ENCODE results near the gene CAMK1D.

Gene CAMK1D

DNA sequence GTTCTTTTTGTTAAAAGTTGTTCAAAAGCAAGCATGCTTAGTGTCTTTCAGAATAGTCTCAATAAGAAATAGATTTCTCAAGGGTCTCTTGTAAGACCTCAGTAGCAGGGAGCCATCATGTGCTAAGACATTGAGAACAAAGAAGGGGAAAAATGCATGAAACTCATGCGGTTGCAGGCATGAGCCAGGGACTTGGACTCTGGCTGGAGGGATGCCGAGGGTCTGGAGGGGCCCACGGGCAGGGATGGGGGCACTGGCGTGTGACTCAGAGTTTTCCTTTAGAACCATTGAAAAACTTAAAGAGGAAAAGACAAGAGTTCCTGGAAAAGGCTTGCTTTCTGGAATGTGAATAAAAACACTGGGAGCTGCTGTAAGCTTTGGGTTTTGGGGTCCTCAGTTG is 398.8 kb downstream of the CAMK1D start:
- H3K79me2 ChIP-seq (ENCODE audit: insufficient read depth, low read depth), result no peaks in the 10 kb centered on the region
- no peak overlapping the region for H2AFZ ChIP-seq (ENCODE audit: low read depth)
- H3K9ac ChIP-seq, result no peak overlapping the region
- no peaks in the 10 kb centered on the region for H3K36me3 ChIP-seq (ENCODE audit: insufficient read depth)
- no peaks in the 10 kb centered on the region for H4K20me1 ChIP-seq (ENCODE audit: insufficient read depth)
- TF ChIP-seq, protein P1, sequence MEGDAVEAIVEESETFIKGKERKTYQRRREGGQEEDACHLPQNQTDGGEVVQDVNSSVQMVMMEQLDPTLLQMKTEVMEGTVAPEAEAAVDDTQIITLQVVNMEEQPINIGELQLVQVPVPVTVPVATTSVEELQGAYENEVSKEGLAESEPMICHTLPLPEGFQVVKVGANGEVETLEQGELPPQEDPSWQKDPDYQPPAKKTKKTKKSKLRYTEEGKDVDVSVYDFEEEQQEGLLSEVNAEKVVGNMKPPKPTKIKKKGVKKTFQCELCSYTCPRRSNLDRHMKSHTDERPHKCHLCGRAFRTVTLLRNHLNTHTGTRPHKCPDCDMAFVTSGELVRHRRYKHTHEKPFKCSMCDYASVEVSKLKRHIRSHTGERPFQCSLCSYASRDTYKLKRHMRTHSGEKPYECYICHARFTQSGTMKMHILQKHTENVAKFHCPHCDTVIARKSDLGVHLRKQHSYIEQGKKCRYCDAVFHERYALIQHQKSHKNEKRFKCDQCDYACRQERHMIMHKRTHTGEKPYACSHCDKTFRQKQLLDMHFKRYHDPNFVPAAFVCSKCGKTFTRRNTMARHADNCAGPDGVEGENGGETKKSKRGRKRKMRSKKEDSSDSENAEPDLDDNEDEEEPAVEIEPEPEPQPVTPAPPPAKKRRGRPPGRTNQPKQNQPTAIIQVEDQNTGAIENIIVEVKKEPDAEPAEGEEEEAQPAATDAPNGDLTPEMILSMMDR (conservative IDR thresholded peaks at IDR 0.05; ENCODE audit: low read depth, low read length), result no peak
- H3K4me3 ChIP-seq (IDR thresholded peaks at IDR 0.05; ENCODE audit: insufficient read depth, low read depth, low read length), result no peak overlapping the region
- H3K4me2 ChIP-seq, result no peak overlapping the region
- H3K27me3 ChIP-seq (ENCODE audit: insufficient read depth, low read depth), result no peaks in the 10 kb centered on the region
- H3K27ac ChIP-seq, result no peak overlapping the region
- no peaks in the 10 kb centered on the region for H3K4me1 ChIP-seq (ENCODE audit: low read depth, poor library complexity, severe bottlenecking)

DNA sequence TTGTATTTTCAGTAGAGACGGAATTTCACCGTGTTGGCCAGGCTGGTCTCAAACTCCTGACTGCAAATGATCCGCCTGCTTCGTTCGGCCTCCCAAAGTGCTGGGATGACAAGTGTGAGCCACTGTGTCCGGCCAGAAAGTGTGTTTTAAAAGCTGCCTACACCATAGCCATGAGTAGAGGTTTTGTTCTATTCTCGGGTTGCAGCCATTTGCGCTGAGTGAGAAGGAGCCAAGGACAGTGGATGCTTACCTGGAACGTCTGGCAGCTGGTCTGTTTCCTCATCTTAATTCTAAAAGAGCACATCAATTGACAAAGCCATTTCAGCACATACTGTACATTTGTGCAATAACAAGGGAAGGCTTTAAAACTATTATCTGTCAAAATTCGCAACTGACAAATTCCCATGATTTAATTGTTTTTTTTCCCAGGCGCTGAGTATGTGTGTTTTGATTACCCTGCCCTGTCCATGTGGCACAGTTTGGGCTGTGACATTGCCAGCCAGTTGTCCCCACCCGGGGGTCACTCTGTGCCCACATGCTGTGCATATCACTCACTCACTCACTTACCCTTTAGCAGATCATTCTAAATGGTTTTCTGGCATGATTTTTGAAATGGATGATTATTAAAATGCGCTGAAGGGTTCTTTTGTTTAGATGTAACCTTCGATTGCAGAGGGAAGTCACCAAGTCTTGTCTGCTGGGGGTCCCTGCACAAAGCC is 400.6 kb downstream of the CAMK1D start:
- Histone ChIP-seq H3K36me3 (ENCODE audit: insufficient read depth) (no peaks in the 10 kb centered on the region), H3K4me3 (IDR thresholded peaks at IDR 0.05; ENCODE audit: insufficient read depth, low read depth, low read length) (no peak overlapping the region), H3K4me2 (no peak overlapping the region), H4K20me1 (ENCODE audit: insufficient read depth) (no peaks in the 10 kb centered on the region), H3K79me2 (ENCODE audit: insufficient read depth, low read depth) (no peaks in the 10 kb centered on the region), H3K27me3 (ENCODE audit: insufficient read depth, low read depth) (no peaks in the 10 kb centered on the region), H2AFZ (ENCODE audit: low read depth) (no peak overlapping the region), H3K27ac (no peak overlapping the region), H3K9ac (no peak overlapping the region), H3K4me1 (ENCODE audit: low read depth, poor library complexity, severe bottlenecking) (no peaks in the 10 kb centered on the region)
- TF ChIP-seq, protein P1 (conservative IDR thresholded peaks at IDR 0.05; ENCODE audit: low read depth, low read length), result no peak

DNA sequence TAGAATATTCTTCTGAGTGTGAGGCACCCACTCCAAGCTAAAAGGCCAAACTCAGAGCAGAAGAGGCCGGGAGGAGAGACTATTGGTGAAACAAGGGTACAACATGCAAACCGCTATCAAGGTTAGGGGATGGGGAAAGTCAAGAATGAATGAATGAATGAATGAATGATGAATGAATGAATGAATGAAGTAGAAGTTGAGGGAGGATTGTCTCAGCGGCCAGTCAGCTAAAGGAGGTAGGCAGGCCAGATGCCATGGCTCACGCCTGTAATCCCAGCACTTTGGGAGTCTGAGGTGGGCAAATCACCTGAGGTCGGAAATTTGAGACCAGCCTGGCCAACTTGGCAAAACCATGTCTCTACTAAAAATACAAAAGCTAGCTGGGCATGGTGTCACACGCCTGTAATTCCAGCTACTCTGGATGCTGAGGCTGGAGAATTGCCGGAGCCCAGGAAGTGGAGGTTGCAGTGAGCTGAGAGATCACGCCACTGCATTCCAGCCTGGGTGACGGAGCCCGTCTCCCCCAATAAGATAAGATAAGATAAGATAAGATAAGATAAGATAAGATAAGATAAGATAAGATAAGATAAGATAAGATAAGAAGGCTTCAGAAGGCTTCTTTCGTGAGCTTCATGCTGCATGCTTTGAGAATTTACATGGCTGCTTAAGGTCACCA is 401.3 kb downstream of the CAMK1D start:
- H3K79me2 ChIP-seq (ENCODE audit: insufficient read depth, low read depth), result no peaks in the 10 kb centered on the region
- no peaks in the 10 kb centered on the region for H4K20me1 ChIP-seq (ENCODE audit: insufficient read depth)
- no peak overlapping the region for H3K9ac ChIP-seq
- TF ChIP-seq, protein P1 (conservative IDR thresholded peaks at IDR 0.05; ENCODE audit: low read depth, low read length), result no peak
- H3K27me3 ChIP-seq (ENCODE audit: insufficient read depth, low read depth), result no peaks in the 10 kb centered on the region
- H3K4me1 ChIP-seq (ENCODE audit: low read depth, poor library complexity, severe bottlenecking), result no peaks in the 10 kb centered on the region
- H2AFZ ChIP-seq (ENCODE audit: low read depth), result no peak overlapping the region
- H3K36me3 ChIP-seq (ENCODE audit: insufficient read depth), result no peaks in the 10 kb centered on the region
- H3K4me3 ChIP-seq (IDR thresholded peaks at IDR 0.05; ENCODE audit: insufficient read depth, low read depth, low read length), result no peak overlapping the region
- H3K4me2 ChIP-seq, result no peak overlapping the region
- H3K27ac ChIP-seq, result no peak overlapping the region

DNA sequence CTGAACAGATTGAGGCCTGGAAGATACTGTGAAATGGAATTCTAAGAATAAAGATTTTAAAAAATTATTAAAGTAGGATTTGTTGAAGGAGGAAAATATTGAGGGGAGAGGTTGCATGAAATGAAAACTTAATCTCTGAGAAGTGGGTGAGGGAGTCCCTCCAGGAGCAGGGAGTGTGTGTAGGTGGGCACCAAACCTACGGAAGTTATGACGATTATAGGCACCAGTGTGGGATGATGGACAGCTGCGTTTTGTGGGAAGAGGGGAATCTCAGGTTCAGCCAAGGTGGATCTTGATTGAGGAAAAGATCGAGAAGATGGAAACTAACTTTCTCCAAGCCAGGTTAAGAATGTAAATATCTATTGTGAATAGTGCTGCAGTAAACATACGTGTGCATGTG is 405.7 kb downstream of the CAMK1D start:
- no peak overlapping the region for H3K9ac ChIP-seq
- TF ChIP-seq, protein P1 (conservative IDR thresholded peaks at IDR 0.05; ENCODE audit: low read depth, low read length), result no peak
- H3K4me1 ChIP-seq (ENCODE audit: low read depth, poor library complexity, severe bottlenecking), result no peaks in the 10 kb centered on the region
- H3K79me2 ChIP-seq (ENCODE audit: insufficient read depth, low read depth), result no peaks in the 10 kb centered on the region
- no peak overlapping the region for H3K27ac ChIP-seq
- no peaks in the 10 kb centered on the region for H3K27me3 ChIP-seq (ENCODE audit: insufficient read depth, low read depth)
- no peak overlapping the region for H2AFZ ChIP-seq (ENCODE audit: low read depth)
- no peak overlapping the region for H3K4me2 ChIP-seq
- H4K20me1 ChIP-seq (ENCODE audit: insufficient read depth), result no peaks in the 10 kb centered on the region
- H3K4me3 ChIP-seq (IDR thresholded peaks at IDR 0.05; ENCODE audit: insufficient read depth, low read depth, low read length), result no peak overlapping the region
- H3K36me3 ChIP-seq (ENCODE audit: insufficient read depth), result no peaks in the 10 kb centered on the region
